HEK293 (cell line): ENCODE measurements around the gene NEK11.

ENCODE experiments used
- CTCF ChIA-PET: fragments of 350-600 bp; formaldehyde crosslinking; extraction: SDS; loops from one replicate; lab custom pipeline; 2021; ENCODE audit warnings: antibody characterized with exemption; lab: Yijun Ruan, JAX
- POLR2A ChIA-PET: fragments of 300-600 bp; formaldehyde crosslinking; extraction: SDS; loops from one replicate; lab custom pipeline; 2020; ENCODE audit warnings: antibody characterized with exemption, inconsistent platforms; lab: Yijun Ruan, JAX
- H3K27ac ChIP-seq: fragments of 200-500 bp; sonication (Bioruptor generic); 2 replicates; pipeline ENCODE4 v1.5.1; 2014; ENCODE audit warnings: low read depth, low read length, control low read depth, inconsistent platforms; ENCODE audit errors: extremely low read depth
- H3K36me3 ChIP-seq, 2 experiments: fragments of 200-500 bp in 1 of 2; sonication (Bioruptor generic) in 1 of 2; 1 replicate in 1 of 2; 2 replicates in 1 of 2; pipeline ENCODE4 v1.5.1; 2014 to 2017; ENCODE audit warnings: inconsistent platforms in 2 of 2, low read length in 2 of 2; ENCODE audit not compliant: control insufficient read depth in 2 of 2, insufficient read depth in 1 of 2
- H3K4me1 ChIP-seq: fragments of 200-500 bp; sonication (Bioruptor generic); 2 replicates; pipeline ENCODE4 v1.5.1; 2014; ENCODE audit warnings: mild to moderate bottlenecking, low read length, inconsistent platforms; ENCODE audit not compliant: control insufficient read depth, insufficient read depth
- H3K4me3 ChIP-seq: 2 replicates; pipeline ENCODE4 v1.5.1; 2011; ENCODE audit warnings: low read depth, mild to moderate bottlenecking, control low read depth, low read length, moderate library complexity
- H3K9me3 ChIP-seq: fragments of 200-500 bp; sonication (Bioruptor generic); 2 replicates; pipeline ENCODE4 v1.5.1; 2014; ENCODE audit warnings: low read depth, low read length, inconsistent platforms; ENCODE audit not compliant: control insufficient read depth, insufficient read depth
- FEZF1 ChIP-seq: fragments of 450-650 bp; formaldehyde crosslinking; IDR thresholded peaks from 2 replicates; pipeline ENCODE4 v1.5.1; 2016; ENCODE audit warnings: missing biosample characterization, missing genetic modification characterization
- IKZF3 ChIP-seq: fragments of 450-650 bp; IDR thresholded peaks from 2 replicates; pipeline ENCODE4 v1.5.0; 2018; ENCODE audit warnings: missing biosample characterization, mild to moderate bottlenecking, missing genetic modification characterization, moderate library complexity
- REPIN1 ChIP-seq: fragments of 450-650 bp; formaldehyde crosslinking; IDR thresholded peaks from 2 replicates; pipeline ENCODE4 v1.5.1; 2017; ENCODE audit warnings: missing biosample characterization, missing genetic modification characterization, low read depth
- SP2 ChIP-seq: fragments of 450-650 bp; formaldehyde crosslinking; IDR thresholded peaks from 2 replicates; pipeline ENCODE4 v1.5.1; 2016; ENCODE audit warnings: missing biosample characterization, missing genetic modification characterization
- ZFP69B ChIP-seq: fragments of 450-650 bp; formaldehyde crosslinking; IDR thresholded peaks from 2 replicates; pipeline ENCODE4 v1.5.1; 2016; ENCODE audit warnings: missing biosample characterization, missing genetic modification characterization
- ZIC2 ChIP-seq: fragments of 450-650 bp; formaldehyde crosslinking; IDR thresholded peaks from 2 replicates; pipeline ENCODE4 v1.5.1; 2016; ENCODE audit warnings: missing biosample characterization, missing genetic modification characterization
- ZNF174 ChIP-seq: fragments of 450-650 bp; formaldehyde crosslinking; IDR thresholded peaks from 2 replicates; pipeline ENCODE4 v1.5.0; 2017; ENCODE audit warnings: missing biosample characterization, mild to moderate bottlenecking, missing genetic modification characterization
- ZNF24 ChIP-seq: fragments of 450-650 bp; formaldehyde crosslinking; IDR thresholded peaks from 2 replicates; pipeline ENCODE4 v1.5.1; 2016; ENCODE audit warnings: missing biosample characterization, missing genetic modification characterization
- ZNF433 ChIP-seq: fragments of 450-650 bp; formaldehyde crosslinking; IDR thresholded peaks from 2 replicates; pipeline ENCODE4 v1.5.1; 2016; ENCODE audit warnings: missing biosample characterization, missing genetic modification characterization, low read depth
- ZNF48 ChIP-seq: fragments of 450-650 bp; formaldehyde crosslinking; IDR thresholded peaks from 2 replicates; pipeline ENCODE4 v1.5.1; 2016; ENCODE audit warnings: missing biosample characterization, missing genetic modification characterization
- ZNF561 ChIP-seq: fragments of 450-650 bp; IDR thresholded peaks from 2 replicates; pipeline ENCODE4 v1.5.1; 2018; ENCODE audit warnings: missing biosample characterization, missing genetic modification characterization, borderline replicate concordance
- ZNF600 ChIP-seq: fragments of 450-650 bp; formaldehyde crosslinking; IDR thresholded peaks from 2 replicates; pipeline ENCODE4 v1.5.1; 2016; ENCODE audit warnings: missing biosample characterization, missing genetic modification characterization
- ZNF626 ChIP-seq: fragments of 450-650 bp; sonication (Bioruptor Pico); formaldehyde crosslinking; IDR thresholded peaks from 2 replicates; pipeline ENCODE4 v1.5.1; 2018; ENCODE audit warnings: missing biosample characterization, missing genetic modification characterization, inconsistent platforms
- ZNF654 ChIP-seq: fragments of 450-650 bp; formaldehyde crosslinking; IDR thresholded peaks from 2 replicates; pipeline ENCODE4 v1.5.1; 2016; ENCODE audit warnings: low read depth, missing biosample characterization, missing genetic modification characterization
- ZNF660 ChIP-seq: fragments of 450-650 bp; IDR thresholded peaks from 2 replicates; pipeline ENCODE4 v1.5.1; 2018; ENCODE audit warnings: missing biosample characterization, mild to moderate bottlenecking, missing genetic modification characterization
- ZNF670 ChIP-seq: fragments of 450-650 bp; formaldehyde crosslinking; IDR thresholded peaks from 2 replicates; pipeline ENCODE4 v1.5.1; 2016; ENCODE audit warnings: missing biosample characterization, missing genetic modification characterization, low read depth
- ZNF76 ChIP-seq: fragments of 450-650 bp; formaldehyde crosslinking; IDR thresholded peaks from 2 replicates; pipeline ENCODE4; 2016; ENCODE audit warnings: low read depth, missing biosample characterization, missing genetic modification characterization, borderline replicate concordance
- ZNF792 ChIP-seq: fragments of 450-650 bp; formaldehyde crosslinking; IDR thresholded peaks from 2 replicates; pipeline ENCODE4 v1.5.1; 2016; ENCODE audit warnings: missing biosample characterization, missing genetic modification characterization
- TF ChIP-seq, protein P1 (sequence below): fragments of 450-650 bp; formaldehyde crosslinking; IDR thresholded peaks from 2 replicates; pipeline ENCODE4 v1.5.1; 2016; ENCODE audit warnings: missing biosample characterization, missing genetic modification characterization
- TF ChIP-seq, protein P2 (sequence below): fragments of 450-650 bp; formaldehyde crosslinking; IDR thresholded peaks from 2 replicates; pipeline ENCODE4 v1.5.1; 2016; ENCODE audit warnings: missing biosample characterization, missing genetic modification characterization
- TF ChIP-seq, protein P3 (sequence below): fragments of 450-650 bp; formaldehyde crosslinking; IDR thresholded peaks from 2 replicates; pipeline ENCODE4 v1.5.1; 2016; ENCODE audit warnings: missing biosample characterization, missing genetic modification characterization
- TF ChIP-seq, protein P4 (sequence below): fragments of 450-650 bp; formaldehyde crosslinking; IDR thresholded peaks from 2 replicates; pipeline ENCODE4 v1.5.1; 2016; ENCODE audit warnings: missing biosample characterization, missing genetic modification characterization
- TF ChIP-seq, protein P5 (sequence below): fragments of 450-650 bp; formaldehyde crosslinking; IDR thresholded peaks from 2 replicates; pipeline ENCODE4 v1.5.1; 2017; ENCODE audit warnings: missing biosample characterization, missing genetic modification characterization

NEK11 gene

DNA sequence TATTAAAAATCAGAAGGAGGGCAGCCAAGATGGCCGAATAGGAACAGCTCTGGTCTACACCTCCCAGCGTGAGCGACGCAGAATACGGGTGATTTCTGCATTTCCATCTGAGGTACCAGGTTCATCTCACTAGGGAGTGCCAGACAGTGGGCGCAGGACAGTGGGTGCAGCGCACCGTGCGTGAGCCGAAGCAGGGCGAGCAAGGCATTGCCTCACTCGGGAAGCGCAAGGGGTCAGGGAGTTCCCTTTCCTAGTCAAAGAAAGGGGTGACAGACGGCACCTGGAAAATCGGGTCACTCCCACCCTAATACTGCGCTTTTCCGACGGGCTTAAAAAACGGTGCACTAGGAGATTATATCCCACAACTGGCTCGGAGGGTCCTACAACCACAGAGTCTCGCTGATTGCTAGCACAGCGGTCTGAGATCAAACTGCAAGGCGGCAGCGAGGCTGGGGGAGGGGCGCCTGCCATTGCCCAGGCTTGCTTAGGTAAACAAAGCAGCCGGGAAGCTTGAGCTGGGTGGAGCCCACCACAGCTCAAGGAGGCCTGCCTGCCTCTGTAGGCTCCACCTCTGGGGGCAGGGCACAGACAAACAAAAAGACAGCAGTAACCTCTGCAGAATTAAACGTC lies 304.9 kb downstream of the NEK11 start (continued):
- TF ChIP-seq ZFP69B (tag by site-specific recombination) = peak; percentile 85; the same call in 1 of the 2 replicates
- TF ChIP-seq IKZF3 (tag by site-specific recombination) = 0 out of 2 replicates have a peak, but pooled peaks have one; percentile 53
- peak; percentile 46; the same call in 1 of the 2 replicates for TF ChIP-seq FEZF1
- 0 out of 2 replicates have a peak, but pooled peaks have one; percentile 8 for TF ChIP-seq SP2 (tag by site-specific recombination)

DNA sequence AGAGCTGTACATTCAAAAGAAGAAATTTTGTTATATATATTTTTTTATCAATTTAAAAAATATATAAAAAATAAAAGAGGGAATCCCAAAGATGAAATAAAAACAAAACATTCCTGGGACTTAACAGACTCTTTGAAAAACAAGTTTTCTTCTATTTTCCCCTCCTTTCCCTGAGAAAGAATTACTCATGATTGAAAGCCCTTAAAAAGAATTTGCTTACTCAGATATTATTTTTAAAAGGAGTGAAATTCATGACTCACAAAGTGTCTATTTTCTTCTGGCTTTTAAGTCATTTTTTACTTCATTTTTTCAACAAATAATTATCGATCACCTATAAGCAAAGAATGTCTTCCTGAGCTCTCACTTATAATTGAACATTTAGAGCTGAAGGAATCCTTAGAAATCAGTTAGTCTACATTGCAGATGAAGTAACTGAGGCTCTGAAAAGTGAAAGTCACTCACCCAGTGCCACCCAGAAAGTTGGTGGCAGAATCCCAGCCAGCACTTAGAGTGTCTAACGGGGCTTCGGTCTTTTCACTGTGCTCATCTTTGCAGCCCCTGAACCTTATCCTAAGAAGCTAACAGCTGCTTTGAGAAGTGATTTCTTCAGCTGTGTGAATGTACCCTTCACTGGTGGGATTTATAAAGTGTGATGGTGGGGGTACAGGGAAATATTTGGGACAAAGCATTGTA lies 312.4 kb downstream of the NEK11 start:
- ChIA-PET CTCF (no interaction called here), POLR2A (interaction anchor here (1.0 kb wide), 1 partner anchor 29 kb away, joined by 3 read pairs; no protein-coding TSS in a partner anchor)
- TF ChIP-seq, protein P1, sequence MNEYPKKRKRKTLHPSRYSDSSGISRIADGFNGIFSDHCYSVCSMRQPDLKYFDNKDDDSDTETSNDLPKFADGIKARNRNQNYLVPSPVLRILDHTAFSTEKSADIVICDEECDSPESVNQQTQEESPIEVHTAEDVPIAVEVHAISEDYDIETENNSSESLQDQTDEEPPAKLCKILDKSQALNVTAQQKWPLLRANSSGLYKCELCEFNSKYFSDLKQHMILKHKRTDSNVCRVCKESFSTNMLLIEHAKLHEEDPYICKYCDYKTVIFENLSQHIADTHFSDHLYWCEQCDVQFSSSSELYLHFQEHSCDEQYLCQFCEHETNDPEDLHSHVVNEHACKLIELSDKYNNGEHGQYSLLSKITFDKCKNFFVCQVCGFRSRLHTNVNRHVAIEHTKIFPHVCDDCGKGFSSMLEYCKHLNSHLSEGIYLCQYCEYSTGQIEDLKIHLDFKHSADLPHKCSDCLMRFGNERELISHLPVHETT (tag by site-specific recombination) = no peak
- TF ChIP-seq ZIC2 (tag by site-specific recombination) (no peak), ZNF660 (tag by site-specific recombination) (no peak), ZNF600 (tag by site-specific recombination) (no peak), ZNF48 (tag by site-specific recombination) (no peak)
- TF ChIP-seq, protein P2, sequence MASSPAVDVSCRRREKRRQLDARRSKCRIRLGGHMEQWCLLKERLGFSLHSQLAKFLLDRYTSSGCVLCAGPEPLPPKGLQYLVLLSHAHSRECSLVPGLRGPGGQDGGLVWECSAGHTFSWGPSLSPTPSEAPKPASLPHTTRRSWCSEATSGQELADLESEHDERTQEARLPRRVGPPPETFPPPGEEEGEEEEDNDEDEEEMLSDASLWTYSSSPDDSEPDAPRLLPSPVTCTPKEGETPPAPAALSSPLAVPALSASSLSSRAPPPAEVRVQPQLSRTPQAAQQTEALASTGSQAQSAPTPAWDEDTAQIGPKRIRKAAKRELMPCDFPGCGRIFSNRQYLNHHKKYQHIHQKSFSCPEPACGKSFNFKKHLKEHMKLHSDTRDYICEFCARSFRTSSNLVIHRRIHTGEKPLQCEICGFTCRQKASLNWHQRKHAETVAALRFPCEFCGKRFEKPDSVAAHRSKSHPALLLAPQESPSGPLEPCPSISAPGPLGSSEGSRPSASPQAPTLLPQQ (tag by site-specific recombination) = no peak
- Histone ChIP-seq H3K36me3 (no peaks in the 10 kb centered on the region), H3K27ac (no peak overlapping the region), H3K4me1 (no peaks in the 10 kb centered on the region), H3K9me3 (no peaks in the 10 kb centered on the region), H3K4me3 (no peak overlapping the region)

DNA sequence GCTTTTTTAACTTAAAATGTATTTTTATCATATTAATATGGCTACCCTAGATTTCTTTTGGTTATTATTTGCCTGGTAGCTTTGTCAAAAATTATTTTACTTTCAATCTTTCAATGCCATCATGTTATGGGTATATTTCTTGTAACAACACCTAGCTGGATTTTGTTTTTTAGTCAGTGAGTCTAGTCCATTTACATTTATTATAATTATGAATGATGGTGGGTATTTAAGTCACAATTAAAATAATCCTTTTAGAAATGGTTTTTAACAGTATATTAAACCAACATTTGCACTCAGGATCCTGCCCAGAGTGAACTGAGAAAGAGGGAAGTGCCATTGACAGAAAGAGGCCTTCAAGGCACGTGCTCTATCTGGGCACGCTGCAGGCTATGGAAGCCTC lies 315.1 kb downstream of the NEK11 start:
- no peak overlapping the region for H3K4me3 ChIP-seq
- CTCF ChIA-PET = no interaction called here
- POLR2A ChIA-PET = no interaction called here
- TF ChIP-seq ZNF24 (tag by site-specific recombination) (no peak), ZNF626 (no peak), ZNF670 (tag by site-specific recombination) (no peak), ZNF174 (tag by site-specific recombination) (no peak), ZNF561 (tag by site-specific recombination) (no peak), ZNF433 (tag by site-specific recombination) (no peak), ZNF792 (tag by site-specific recombination) (no peak), ZNF654 (tag by site-specific recombination) (no peak), ZNF76 (no peak), REPIN1 (tag by site-specific recombination) (no peak)
- TF ChIP-seq, protein P3, sequence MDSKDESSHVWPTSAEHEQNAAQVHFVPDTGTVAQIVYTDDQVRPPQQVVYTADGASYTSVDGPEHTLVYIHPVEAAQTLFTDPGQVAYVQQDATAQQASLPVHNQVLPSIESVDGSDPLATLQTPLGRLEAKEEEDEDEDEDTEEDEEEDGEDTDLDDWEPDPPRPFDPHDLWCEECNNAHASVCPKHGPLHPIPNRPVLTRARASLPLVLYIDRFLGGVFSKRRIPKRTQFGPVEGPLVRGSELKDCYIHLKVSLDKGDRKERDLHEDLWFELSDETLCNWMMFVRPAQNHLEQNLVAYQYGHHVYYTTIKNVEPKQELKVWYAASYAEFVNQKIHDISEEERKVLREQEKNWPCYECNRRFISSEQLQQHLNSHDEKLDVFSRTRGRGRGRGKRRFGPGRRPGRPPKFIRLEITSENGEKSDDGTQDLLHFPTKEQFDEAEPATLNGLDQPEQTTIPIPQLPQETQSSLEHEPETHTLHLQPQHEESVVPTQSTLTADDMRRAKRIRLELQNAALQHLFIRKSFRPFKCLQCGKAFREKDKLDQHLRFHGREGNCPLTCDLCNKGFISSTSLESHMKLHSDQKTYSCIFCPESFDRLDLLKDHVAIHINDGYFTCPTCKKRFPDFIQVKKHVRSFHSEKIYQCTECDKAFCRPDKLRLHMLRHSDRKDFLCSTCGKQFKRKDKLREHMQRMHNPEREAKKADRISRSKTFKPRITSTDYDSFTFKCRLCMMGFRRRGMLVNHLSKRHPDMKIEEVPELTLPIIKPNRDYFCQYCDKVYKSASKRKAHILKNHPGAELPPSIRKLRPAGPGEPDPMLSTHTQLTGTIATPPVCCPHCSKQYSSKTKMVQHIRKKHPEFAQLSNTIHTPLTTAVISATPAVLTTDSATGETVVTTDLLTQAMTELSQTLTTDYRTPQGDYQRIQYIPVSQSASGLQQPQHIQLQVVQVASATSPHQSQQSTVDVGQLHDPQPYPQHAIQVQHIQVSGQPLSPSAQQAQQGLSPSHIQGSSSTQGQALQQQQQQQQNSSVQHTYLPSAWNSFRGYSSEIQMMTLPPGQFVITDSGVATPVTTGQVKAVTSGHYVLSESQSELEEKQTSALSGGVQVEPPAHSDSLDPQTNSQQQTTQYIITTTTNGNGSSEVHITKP (tag by site-specific recombination) = no peak
- TF ChIP-seq, protein P4, sequence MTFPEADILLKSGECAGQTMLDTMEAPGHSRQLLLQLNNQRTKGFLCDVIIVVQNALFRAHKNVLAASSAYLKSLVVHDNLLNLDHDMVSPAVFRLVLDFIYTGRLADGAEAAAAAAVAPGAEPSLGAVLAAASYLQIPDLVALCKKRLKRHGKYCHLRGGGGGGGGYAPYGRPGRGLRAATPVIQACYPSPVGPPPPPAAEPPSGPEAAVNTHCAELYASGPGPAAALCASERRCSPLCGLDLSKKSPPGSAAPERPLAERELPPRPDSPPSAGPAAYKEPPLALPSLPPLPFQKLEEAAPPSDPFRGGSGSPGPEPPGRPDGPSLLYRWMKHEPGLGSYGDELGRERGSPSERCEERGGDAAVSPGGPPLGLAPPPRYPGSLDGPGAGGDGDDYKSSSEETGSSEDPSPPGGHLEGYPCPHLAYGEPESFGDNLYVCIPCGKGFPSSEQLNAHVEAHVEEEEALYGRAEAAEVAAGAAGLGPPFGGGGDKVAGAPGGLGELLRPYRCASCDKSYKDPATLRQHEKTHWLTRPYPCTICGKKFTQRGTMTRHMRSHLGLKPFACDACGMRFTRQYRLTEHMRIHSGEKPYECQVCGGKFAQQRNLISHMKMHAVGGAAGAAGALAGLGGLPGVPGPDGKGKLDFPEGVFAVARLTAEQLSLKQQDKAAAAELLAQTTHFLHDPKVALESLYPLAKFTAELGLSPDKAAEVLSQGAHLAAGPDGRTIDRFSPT (tag by site-specific recombination) = no peak
- TF ChIP-seq, protein P5, sequence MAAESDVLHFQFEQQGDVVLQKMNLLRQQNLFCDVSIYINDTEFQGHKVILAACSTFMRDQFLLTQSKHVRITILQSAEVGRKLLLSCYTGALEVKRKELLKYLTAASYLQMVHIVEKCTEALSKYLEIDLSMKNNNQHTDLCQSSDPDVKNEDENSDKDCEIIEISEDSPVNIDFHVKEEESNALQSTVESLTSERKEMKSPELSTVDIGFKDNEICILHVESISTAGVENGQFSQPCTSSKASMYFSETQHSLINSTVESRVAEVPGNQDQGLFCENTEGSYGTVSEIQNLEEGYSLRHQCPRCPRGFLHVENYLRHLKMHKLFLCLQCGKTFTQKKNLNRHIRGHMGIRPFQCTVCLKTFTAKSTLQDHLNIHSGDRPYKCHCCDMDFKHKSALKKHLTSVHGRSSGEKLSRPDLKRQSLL (tag by site-specific recombination) = no peak

More for the DNA sequence above, 315.1 kb downstream of the NEK11 start:
- Histone ChIP-seq H3K27ac (no peak overlapping the region), H3K36me3 (no peaks in the 10 kb centered on the region), H3K9me3 (no peaks in the 10 kb centered on the region), H3K4me1 (no peaks in the 10 kb centered on the region)
